Activated gamma-delta T cell (primary cell): ENCODE data around the gene MACROD2.
"Not testable (repeated sequence)": the region's sequence is repeated elsewhere in the genome, so short reads cannot be mapped to it uniquely, and the experiment has no call there.

Source experiments
- DNase-seq: peaks from one replicate; lab custom pipeline; 2025; lab: John Stamatoyannopoulos, UW

MACROD2 gene

DNA sequence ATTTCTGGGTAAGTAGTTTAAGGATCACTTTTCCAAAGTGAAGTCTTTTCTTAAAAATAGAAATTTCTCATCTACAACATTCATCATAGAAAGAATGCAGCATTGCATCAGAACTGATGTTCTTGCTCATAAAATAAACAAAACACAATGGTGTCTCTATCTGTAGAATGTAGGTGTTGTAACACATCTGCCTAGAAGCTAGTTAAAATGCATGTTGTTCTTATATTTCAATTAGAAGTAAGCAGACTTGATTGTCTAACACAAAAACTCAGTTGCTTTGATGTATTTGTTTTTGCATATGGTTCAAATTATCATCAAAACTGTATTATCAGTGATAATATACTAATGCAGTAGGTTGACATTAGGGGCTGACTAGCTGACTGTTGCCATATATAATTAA lies 996.8 kb downstream of the MACROD2 start:
- DNase-seq, result no peak

DNA sequence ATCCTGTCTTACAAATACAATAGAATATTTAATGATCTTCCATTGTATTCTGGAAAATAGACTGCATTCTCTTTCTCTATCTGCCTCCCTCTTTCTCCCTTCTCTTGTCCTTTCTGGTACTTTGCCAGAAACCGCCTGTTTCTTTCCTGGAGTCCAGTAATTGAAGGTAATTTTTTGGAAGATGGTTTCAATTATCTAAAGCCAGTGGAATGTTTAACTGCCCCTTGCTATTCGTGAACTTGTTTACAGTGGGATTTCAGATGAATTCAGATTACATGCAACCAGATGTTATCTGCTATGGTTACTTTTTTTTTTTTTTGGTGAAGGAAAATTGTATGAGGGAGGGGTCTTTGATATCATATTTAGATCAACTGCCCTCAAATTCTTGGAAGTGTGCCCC lies 997.6 kb downstream of the MACROD2 start:
- no peak for DNase-seq

- no peak for DNase-seq
Observed at GRCh38 chr20:14996883-14997672, 1001.8 kb downstream of the MACROD2 start.

GRCh38 chr20:14997791-14998190 lies 1002.5 kb downstream of the MACROD2 start:
- DNase-seq, result no peak

- no peak for DNase-seq
Observed at GRCh38 chr20:15005300-15005986, 1010.1 kb downstream of the MACROD2 start.

- no peak for DNase-seq
Observed at GRCh38 chr20:15011631-15012030, 1016.3 kb downstream of the MACROD2 start.

GRCh38 chr20:15012566-15012965 lies 1017.2 kb downstream of the MACROD2 start:
- no peak for DNase-seq

GRCh38 chr20:15016875-15017274 lies 1021.6 kb downstream of the MACROD2 start:
- not testable (repeated sequence) for DNase-seq

GRCh38 chr20:15018966-15019365 lies 1023.6 kb downstream of the MACROD2 start:
- no peak for DNase-seq

DNA sequence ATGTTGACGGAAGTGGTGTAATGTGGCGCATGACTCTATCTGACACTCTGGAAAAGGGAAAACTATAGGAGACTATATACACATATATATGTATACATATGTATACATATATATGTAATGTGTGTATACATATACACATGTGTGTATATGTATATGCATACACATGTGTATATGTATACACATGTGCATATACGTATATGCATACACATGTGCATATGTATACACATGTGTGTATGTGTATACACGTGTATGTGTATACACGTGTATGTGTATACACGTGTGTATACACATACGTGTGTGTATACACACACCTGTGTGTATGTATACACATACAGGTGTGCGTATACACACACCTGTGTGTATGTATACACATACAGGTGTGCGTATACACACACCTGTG lies 1025.5 kb downstream of the MACROD2 start:
- no peak for DNase-seq

- DNase-seq, result no peak
Observed at GRCh38 chr20:15022921-15023320, 1027.6 kb downstream of the MACROD2 start.

DNA sequence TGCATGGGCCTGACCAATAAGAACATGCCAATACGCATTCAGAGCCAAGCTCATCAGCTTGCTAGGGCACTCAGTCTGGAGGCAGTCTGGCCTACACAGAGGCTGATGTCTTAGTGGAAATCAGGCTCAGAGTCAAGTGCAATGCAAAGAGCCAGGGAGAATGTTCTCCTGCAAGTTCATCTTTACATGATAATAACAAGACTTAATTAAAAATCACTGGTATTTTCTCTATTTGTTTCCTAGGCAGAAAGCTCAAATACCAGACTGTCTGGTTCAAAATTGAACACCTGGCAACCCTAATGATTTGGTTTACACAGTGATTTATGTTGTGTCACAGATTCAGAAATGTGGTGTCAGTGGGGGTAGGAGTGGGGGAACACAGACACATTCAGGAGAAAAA lies 1031.4 kb downstream of the MACROD2 start:
- no peak for DNase-seq

DNA sequence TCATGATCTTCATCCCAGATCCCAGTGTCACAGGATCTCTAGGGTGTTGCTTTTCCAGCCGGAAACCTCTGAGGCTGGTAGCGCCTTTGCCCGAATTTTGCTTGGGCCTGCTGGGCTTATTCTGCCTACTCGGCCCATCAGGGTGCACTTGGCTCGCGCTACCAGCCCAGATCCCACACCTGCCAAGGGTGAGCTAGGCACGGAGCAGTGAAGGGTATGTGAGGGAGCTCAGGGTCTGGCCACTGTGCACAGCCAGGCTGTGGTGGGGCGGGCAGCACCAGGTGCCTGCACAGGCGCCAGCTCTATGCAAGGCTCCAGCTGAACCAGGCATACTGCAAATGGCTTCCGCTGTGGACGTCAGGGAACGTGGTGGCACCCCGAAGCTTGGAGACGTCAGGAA lies 1035.5 kb downstream of the MACROD2 start:
- no peak for DNase-seq

DNA sequence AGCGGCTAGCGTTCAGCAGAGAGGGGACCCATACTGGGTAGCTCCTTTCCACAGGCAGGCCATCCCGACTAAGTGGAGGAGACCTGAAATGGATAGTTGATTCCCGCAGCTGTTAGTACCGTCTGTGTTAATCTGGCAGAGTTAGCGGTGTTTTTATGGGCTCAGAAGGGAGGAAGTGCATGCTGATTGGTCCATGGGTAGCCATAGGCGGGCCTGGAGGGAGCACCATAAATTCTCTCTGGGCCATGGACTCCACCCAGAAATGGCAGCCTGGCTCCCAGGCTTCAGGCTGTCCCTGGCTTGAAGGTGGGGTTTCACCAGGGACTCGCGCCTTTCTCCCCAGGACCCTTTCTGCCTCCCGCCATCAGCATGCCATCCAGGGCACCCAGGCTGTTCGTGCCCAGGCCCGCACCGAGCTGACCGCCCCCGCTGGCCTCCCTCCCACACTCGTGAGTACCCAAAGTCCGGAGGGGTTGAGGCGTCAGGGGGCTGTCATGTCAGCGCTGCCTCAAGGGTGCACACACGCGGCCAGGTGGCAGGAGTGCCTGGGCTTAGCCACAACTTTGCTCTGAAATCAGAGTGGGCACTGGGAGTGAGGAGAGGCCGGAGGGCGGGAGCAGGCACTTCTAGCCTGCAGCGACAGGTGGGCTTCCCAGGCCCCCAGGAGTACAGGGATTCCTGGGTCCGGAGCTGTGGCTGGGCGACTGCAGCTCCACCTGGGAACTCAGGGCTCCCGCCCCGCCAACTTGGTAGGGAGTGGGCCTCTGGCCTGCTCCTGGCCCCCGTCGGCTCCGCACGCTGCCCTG lies 1036.4 kb downstream of the MACROD2 start:
- no peak for DNase-seq

- DNase-seq, result no peak
Observed at GRCh38 chr20:15032352-15032622, 1037.0 kb downstream of the MACROD2 start.

DNA sequence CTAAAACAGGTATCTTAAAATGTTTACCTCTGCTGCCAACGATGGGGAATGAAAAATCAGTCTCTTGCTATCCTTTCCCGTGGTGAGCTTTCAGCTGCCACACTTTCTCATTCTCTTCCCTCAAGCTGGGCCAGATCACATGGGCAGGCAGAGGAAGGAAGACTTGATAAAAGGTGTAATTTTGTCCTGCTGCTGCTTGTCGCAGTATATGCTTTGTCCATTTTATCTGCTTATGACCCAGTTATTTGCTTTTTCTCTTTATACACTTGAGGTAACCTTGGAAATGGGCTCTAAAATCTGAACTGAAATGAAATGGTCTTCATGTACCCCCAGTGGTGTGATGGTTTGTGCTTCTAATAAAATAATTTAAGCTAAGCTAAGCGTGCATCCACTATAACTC lies 1038.0 kb downstream of the MACROD2 start:
- DNase-seq, result no peak

DNA sequence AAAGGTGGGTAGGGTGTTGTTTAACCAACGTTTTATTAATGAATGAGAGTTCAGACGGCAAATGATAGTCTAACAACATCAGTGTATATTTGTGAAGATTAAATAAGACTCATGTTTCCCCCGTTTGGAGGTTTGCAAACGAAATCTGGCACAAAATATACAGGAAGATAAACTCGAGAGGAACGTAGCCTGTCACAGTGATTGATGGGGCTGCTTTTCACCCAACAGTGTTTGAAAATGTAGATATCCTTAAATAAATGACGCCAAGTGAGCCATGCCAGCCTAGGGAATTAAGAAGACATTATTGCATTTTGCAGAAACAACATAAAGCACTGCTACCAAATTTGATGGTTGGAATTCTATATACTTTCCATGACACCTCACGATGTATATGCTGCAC lies 1038.6 kb downstream of the MACROD2 start:
- no peak for DNase-seq

DNA sequence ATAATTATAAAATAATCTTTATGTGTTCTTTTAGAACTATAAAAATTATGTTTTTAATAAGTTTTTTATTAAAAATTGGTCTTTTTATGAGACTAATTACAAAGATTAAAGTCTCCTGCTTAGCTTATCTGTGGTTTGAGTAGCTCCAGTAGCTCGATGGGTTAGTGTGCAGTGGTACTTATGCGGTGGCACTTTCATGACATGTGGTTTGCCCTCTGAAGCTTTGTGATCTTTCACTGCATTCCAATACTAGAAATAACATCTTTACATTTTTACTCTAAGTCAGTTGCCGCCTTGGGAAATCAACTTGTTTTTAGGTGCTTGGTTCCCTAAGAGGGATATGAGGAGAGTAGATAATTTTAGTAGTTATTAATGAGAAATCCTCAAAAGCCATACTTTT lies 1041.6 kb downstream of the MACROD2 start:
- DNase-seq, result no peak

DNA sequence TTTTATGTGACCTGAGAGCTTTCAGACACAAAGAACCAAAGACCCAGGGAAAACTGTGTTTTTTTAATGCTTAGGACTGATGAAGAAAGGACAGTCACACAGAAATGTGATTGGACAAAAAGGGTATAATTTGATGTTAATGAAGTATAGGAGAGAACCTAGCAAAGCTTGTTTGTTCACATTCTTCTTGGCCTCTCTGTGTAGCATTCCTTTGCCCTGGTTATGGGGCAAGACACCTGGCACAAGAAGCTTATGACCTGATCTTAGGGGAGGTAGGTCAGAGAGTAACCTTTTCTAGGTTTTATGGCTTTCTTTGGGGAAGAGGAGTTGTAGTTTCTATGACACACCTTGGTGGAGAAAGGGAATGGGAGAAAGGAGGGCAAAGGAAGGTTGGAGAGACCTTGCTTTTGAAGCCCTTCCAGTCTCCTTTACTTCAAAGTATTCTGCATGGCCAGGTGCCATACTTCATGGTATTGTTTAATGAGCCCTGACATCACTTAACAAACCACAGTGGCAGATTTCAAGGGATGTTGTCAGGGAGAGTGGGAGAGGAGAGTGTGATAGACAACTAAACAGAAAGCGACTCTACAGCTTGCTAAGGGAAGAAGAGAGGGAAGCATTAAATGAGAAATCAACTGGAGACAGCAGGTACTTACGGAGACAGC lies 1043.9 kb downstream of the MACROD2 start:
- DNase-seq, result no peak

GRCh38 chr20:15042723-15043122 lies 1047.4 kb downstream of the MACROD2 start:
- DNase-seq, result no peak

DNA sequence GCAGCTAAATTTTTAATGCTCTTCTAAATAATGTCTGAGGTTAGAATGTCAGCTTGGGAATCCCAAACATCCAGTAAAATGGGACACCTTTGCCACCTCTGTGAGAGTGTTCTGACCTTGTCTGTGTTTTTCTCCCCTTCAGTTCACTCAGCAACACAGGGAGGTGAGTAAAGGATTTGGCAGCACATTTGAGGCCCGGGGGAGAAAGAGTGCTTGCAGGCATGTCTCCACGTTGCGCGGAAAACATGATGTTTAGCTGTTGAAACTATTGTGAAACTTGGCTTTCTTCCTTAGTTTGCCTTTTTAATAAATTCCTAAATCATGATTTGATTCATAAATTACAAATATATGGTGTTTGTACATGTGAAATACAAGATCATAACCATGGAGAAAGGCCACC lies 1049.9 kb downstream of the MACROD2 start:
- no peak for DNase-seq

DNA sequence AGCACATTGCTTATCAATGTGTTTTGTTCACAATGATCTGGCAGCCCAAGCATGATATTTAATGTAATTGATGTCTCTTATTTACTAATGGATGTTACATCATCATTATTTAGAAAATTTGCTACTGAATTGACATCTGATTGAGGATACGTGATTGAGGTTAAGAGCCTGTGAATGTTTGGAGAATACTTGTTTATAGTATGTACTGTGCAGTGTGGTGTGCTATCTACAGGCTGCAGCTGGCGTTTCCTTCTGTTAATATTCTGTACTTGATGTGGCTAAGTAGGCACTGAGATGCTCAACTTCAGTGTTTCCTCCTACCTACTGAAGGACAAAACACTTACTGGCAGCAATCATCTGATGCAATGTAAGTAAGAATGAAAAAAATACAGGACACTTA lies 1051.7 kb downstream of the MACROD2 start:
- no peak for DNase-seq
